Nucleus accumbens (tissue), 56 donors: ENCODE results near the gene MAPKAPK5.
"Not testable (repeated sequence)": the region's sequence is repeated elsewhere in the genome, so short reads cannot be mapped to it uniquely, and the experiment has no call there.

ENCODE experiments used
- DNase-seq, 56 donors: peaks; one replicate each; lab custom pipeline; 2025; lab: John Stamatoyannopoulos, UW

MAPKAPK5 gene

DNA sequence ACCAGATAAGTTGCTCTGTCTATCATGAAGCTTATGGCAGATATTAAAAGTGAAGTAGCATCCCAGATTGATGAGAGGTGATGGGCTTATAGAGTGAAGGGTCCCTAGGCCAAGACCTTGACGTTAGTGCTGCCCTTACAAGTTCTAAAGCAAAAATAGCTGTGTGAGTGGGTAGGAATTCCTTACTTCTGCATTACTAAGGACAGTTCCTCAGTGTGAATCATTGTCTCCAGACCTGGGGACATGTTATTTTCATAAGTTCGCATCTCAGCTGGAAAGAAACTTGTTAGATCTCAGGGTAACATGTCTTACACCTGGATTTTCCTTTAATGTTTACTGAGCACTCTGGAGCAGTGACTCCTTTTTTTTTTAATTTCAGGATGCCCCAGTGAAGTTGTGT is 28.7 kb downstream of the MAPKAPK5 start:
- DNase-seq, result no peak

DNA sequence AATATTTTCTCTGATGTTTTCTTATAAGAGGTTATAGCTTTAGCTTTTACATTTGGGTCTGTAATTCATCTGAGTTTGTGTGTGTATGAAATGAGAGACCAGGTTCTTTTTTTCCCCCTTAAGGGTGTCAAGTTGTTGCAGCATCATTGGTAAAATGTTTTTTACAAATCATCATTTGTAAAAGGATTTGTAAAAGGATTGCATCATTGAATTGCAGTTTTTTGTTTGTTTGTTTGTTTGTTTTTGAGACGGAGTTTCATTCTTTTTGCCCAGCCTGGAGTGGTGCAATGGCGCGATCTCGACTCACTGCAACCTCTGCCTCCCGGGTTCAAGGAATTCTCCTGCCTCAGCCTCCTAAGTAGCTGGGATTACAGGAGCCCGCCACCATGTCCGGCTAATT is 31.1 kb downstream of the MAPKAPK5 start:
- no peak for DNase-seq

DNA sequence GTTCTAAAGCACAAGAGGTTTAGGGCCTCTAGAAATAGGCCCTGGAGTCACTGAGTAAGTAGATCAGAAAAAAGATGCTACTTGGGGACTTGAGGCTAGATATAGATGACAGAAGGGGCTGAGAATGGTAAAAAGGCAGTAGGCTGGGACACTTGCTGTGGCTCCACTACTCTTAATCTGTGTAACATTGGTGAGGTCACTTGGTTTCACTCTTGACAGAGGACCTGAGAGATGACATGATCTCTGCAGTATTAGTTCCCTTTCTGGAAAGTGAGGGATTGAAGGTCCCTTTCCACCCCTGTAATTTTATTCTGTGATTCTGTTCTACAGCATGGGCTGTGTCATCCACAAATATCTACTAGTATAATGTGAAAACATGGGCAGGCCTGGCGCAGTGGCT is 39.7 kb downstream of the MAPKAPK5 start:
- DNase-seq, result no peak

DNA sequence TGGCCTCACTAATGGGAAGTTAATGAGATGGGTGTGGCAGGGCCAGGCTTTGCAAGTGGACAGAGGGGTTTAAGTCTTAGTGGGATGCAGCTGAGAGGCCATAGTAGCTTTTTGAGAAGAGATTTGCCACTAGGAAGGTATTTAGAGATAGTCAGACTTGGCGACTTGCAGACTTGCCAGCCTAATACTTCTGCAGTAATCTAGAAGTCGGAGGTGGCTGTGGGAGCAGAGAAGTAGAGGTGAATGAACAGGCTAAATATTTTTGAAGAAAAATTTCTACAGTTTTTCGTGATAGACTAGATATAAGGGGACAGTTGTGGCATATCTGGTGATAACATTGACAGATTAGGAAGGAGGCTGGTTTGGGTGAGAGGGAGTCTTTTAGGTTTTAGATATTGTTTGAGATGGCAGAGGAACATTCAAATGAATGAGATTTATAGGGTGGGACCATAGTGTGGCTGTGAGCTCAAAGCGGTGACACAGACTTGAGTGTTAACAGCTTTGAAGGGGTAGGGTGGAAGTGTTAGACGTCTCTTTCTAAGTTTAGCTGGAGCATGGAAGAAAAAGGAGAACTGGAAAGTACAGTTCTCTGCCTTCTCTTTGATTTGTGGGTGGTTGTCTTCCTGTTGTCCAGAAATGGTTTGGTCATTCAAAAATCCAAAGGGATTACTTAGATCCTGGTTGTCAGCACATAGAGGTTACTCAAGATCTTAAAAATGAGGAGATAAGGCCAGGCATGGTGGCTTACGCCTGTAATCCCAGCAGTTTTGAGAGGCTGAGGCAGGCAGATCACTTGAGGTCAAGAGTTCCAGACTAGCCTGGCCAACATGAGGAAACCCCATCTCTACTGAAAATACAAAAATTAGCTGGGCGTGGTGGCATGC is 44.9 kb downstream of the MAPKAPK5 start:
- DNase-seq, result no peak

DNA sequence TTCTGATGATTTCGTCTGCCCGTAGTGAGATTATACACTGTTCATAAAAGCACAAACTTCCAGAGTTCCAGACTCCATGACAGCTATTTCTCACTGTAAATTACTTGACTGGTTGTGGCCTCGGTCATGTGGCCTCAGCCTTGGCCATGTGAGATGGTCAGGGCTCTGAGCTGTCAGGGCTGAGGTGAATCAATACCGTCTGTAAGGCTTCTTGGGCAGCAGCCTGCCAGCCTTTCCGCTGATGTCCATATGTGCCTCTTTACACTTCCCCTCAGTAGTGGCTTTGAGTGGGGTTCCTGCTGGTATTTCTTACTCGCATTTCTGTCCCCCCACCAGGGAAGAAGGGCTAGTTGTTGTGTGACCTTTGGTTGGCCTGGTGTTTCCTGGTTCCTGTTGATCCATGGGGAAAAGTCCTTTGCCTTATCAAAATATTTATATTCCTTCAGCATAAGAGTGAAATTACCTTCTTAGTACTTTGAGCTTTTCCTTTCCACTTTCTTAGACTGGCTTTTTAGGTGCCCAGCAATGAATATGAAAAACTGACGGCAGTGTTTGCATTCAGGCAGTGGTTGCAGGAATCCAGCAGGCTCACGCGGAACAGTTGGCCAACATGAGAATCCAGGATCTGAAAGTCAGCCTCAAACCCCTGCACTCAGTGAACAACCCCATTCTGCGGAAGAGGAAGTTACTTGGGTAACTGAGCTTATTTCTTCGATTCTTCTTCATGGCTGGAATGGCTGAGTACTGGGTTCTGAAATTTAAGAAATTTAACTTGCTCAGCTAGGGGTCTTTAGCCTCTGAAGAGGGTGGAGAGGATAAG is 46.1 kb downstream of the MAPKAPK5 start:
- peak in 1 of 56 donors; percentile 3 for DNase-seq

DNA sequence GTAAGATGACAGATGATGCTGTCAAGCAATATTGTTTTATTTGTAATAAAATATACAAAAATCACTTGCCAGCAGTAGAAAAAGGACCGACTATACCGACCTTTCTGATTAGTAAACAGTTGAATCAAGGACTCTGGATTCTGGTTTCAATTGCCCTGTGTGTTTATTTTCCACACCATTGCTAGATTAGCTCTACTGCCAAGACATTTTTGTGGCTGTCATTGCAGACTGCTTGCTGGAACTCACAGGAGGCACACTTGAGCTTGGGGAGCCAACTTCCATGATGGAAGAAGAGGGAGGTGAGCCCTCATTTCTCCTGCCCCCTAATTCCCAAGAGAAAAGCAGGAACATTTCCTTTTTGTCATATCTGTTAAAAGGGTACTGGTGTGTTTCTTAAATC is 51.3 kb downstream of the MAPKAPK5 start:
- no peak for DNase-seq

DNA sequence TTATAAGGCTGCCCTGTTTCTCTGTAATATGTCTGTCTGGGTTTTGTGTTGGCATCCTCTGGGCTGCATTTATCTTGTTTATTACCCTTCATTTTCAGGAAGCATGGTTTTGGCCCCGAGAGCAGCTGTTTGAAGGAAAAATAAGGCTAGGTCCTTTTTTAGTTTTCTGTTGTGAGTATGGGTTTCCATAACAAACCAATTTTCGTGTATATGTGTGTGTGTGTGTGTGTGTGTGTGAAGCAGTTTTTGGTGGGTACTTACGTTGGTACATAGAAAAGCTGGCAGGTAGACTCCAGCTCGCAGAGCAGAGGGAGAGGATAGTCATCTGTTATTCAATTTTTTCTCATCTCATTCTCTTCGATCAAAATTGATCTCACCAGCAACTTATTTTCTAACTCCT is 52.5 kb downstream of the MAPKAPK5 start:
- DNase-seq, result no peak

DNA sequence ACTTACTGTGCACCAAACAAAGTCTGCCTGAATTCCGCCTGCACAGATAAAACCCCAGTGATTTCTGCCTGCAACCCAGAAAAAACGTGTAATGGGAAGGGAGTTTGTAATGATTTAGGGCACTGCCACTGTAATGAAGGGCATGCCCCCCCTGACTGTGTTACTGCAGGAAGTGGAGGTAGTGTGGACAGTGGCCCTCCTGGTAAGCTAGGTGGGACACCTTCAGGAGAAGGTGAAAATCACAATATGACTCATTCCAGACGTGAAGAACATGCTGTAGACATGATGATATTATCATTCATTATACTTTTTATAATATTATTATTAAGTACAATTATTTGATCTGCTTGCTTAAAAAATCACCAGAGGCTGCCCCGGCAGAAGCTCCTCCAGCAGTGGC is 59.2 kb downstream of the MAPKAPK5 start:
- no peak for DNase-seq

DNA sequence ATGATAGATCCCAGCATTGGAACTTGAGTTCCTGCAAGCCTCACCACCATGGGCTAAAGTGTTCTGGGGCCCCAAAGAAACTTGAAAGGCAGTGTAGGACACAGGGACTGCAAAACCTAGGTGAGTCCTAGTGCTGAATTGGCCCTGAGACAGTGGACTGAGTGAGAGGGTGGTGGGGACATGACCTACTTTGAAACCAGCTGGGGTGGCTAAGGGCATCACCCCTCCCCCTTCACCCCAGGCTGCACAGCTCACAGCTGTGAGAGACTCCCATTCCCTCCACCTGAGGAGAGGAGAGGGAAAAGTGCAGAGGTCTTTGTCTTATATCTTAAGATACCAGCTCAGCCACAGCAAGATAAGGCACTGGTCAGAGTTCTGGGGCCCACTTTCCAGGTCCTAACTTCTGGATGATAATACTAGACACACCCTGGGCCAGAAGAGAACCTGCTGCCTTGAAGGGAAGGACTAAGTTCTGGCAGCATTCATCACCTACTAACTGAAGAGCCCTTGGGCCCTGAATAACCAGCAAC is 62.5 kb downstream of the MAPKAPK5 start:
- no peak for DNase-seq

DNA sequence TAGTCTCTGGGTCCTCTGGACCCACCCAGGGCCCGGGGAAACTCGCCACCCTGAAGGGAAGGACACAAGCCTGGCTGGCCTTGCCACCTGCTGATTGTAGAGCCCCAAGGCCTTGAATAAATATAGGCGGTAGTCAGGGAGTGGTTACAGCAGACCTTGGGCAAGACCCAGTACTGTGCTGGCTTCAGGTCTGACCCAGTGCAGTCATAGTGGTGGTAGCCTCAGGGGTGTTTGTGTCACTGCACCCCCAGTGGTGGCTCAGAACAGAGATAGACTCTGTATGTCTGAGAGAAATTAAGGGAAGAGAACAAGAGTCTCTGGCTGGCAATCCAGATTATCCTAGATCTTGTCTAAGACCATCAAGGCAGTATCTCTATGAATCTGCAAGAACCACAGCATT is 63.5 kb downstream of the MAPKAPK5 start:
- no peak for DNase-seq

DNA sequence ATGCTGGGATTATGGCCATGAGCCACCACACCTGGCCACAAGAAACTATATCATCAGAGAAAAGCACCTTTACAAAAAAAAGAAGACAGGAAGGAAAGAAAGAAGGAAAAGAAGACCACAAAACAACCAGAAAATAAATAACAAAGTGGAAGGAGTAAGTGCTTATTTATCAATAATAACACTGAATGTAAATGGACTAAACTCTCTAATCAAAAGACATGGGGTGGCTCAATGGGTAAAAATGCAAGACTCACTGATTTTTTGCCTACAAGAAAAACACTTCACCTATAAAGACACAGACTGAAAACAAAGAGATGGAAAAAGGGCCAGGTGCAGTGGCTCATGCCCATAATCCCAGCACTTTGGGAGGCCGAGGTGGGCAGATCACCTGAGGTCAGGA is 65.7 kb downstream of the MAPKAPK5 start:
- no peak for DNase-seq

DNA sequence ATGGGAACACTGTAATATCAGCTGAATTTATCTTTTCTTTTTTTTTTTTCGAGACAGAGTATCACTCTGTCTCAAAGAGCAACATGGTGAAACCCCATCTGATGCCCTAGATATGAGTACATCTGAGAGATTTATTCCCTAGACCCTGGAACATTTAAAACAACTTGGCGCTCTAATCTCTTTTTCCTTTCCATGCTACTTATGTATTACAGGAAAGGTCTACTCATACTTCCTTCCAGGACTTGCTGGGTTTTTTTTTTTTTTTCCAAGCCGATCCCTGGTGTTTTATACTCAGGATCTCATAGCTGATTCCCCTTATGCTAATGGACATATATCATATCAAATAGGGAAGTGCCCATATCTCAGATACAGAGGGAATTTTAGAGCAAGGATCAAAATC is 83.1 kb downstream of the MAPKAPK5 start:
- no peak for DNase-seq

DNA sequence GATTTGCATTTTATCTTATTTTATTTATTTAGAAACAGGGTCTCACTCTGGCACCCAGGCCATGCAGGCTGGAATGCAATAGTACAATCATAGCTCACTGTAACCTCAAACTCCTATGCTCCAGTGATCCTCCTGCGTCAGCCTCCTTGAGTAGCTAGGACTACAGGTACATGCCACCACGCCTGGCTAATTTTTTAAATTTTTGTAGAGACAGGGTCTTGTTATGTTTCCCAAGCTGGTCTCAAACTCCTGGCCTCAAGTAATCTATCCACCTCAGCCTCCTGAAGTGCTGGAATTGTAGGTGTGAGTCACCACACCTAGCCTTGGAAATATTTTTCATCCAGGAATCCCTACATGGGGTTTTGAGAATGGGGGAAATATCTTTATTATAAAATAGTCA is 84.6 kb downstream of the MAPKAPK5 start:
- DNase-seq, result no peak

DNA sequence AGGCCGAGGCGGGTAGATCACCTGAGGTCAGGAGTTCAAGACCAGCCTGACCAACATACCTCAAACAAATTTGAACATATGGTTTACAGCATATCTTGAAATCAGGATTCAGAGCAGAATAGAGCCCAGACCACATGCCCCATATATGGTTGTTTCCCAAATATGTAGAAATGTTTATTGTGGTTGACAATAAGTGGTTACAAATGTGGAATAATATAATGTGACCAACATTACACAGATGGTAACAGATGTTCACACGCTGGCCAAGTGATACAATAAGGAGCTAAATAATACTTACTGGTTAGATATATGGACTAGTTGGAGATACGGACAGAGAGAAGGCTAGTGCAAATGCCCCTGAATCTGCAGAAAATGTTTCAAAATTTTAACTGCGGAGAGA is 85.3 kb downstream of the MAPKAPK5 start:
- DNase-seq, result no peak

DNA sequence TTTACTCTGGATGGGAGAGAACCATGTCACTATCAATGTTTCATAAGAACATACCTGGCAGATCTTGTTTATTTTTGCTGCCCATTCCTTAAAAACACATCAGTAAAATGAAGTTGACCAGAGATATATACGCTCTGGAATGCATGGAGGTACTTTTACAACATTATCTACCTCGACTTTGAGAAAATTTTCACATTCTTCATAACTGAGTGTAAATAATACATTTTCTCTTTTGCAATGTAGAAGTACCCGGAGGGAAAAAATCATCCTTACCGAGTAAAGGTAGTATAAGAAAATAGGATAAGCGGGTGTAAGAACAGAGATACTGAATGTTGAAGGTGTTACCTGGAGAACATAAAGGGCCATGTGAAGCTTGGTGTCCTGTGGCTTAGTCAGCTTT is 90.2 kb downstream of the MAPKAPK5 start:
- no peak for DNase-seq

DNA sequence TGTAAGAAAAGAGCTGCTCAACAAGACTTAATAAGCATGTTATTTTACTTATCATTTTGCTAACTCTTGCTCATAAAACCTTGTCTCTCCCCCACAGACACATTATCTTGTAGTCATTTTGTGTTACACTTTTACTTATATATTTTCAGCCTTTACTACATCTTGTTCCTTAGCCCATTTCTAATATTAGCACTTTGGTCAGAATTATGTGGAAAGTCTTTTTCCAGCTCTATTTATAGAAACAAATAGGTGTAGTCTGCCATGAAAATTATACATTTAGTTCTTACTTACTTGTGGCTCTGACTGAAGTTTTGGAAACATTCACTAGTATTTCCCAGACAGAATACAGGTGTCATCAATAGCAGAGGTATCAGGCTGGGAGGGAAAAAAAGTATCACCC is 94.8 kb downstream of the MAPKAPK5 start:
- no peak for DNase-seq

DNA sequence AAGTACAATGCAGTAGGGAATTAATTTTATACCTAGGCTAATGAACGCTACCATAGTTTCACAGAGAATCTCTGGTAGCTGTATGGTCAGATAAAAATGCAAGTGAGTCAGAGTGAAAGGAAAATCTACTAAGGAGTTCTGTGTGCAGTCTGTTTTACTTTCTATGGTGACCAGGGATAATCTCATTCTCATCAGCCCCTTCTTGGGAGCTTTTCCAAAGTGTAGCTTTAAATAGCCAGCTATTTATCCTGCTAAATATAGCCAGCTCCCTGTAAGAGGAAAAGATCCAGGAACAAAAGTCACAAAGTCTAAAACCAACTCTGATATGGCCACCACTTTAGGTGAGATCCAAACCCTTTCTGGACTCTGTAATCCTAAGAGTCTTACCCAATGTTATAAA is 95.4 kb downstream of the MAPKAPK5 start:
- DNase-seq, result no peak

DNA sequence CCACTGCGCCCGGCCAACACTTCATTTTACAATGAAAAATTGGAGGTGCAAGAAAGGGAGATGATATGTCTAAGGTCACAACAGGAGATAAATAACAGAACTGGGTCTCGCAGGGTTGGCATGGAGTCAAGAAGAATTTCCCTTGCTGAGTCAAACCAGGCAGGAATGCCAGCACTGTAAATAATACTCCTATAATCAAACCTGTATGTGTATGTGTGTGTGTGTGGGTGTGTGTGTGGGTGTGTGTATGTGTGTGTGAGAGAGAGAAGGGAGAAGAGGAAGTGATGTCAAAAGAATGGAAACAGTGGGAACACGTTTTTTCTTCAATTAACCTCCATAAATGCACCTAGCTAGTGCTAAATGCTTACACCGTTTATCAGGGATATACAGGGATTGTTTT is 100.5 kb downstream of the MAPKAPK5 start:
- DNase-seq, result no peak

DNA sequence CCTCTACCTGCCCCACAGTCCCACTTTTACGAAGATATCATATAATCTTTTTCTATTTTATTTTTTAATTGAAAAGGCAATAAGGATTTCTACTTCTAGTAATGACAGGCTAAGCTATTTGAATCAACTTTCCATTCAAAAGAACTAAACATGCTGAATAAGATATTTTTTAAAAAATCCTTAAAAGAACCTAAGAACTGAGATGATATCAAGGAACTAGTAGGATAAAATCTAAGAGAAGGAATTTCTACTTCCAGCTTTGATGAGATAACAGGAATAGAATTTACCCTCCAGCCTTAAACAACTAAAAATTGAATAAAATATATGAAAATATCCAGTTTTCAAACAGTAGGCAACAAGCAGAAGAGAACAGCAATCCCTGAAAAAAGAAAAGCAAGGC is 101.9 kb downstream of the MAPKAPK5 start:
- no peak for DNase-seq

DNA sequence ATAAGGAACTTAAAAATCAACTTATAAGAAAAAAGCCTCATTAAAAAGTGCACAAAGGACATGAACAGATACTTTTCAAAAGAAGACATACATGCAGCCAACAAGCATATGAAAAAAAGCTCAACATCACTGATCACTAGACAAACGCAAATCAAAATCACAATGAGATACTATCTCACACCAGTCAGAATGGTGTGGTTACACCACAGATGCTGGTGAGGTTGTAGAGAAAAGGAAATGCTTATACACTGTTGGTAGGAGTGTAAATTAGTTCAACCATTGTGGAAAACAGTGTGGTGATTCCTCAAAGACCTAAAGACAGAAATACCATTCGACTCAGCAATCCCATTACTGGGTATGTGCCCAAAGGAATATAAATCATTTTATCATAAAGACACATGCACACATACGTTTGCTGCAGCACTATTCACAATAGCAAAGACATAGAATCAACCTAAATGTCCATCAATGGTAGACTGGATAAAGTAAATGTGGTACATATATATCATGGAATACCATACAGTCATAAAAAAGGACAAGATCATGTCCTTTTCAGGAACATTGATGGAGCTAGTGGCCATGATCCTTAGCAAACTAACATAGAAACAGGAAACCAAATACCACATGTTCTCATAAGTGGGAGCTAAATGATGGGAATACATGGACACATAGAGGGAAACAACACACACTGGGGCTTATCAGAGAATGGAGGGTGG is 109.1 kb downstream of the MAPKAPK5 start:
- DNase-seq, result not testable (repeated sequence)
